GM19395 (cell line): ENCODE results near the gene CAMTA1.

Source experiments
- ATAC-seq: cut with Tn5 transposase; IDR thresholded peaks from one replicate; pipeline ENCODE4 v1.9.1; 2021; ENCODE audit warnings: mild to moderate bottlenecking, moderate library complexity; ENCODE audit not compliant: unreplicated experiment

CAMTA1 gene

GRCh38 chr1:7348073-7348472 is 562.8 kb downstream of the CAMTA1 start:
- no peak for ATAC-seq

DNA sequence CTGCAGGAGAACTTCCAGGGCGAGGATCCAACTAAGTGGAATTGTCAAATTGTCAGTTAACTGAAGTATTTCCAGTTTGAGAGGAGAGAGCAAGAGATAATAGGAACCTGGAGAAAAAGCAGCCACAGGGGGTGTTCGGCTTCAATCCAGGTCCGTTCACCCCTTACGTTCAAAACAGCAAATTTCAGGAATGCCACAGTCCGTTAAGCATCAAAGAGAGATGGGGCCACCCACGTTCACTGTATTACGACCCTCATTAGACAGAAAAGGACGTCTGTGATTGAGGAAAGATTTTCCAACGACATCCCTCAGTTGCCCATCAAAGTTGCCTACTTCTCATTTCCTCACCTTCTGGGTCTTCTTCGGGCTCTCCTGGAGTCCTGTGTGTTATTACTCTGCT is 563.3 kb downstream of the CAMTA1 start:
- no peak for ATAC-seq

- no peak for ATAC-seq
Observed at GRCh38 chr1:7350804-7351203, 565.5 kb downstream of the CAMTA1 start.

- no peak for ATAC-seq
Observed at GRCh38 chr1:7351649-7352048, 566.4 kb downstream of the CAMTA1 start.

GRCh38 chr1:7352364-7352763 is 567.1 kb downstream of the CAMTA1 start:
- ATAC-seq: no peak

DNA sequence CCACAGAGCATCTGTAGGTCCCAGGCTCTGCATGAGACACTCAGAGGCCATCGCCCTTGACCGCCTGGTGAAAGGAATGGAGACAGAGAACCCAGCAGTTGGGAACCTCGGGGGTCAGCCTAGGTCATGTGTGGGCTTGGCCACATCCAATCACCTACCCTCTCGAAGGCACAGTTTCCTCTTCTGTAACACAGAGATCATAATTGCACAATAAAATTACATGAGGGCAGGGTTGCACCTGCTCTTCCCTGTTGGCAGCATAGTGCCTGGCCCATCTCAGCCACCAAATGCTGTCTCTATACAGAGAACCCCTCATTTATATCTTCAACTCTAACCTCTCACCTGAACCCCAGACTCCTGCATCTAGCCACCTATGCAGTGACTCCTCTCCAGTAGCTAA is 567.7 kb downstream of the CAMTA1 start:
- no peak for ATAC-seq

GRCh38 chr1:7355646-7356045 is 570.4 kb downstream of the CAMTA1 start:
- ATAC-seq: no peak

- no peak for ATAC-seq
Observed at GRCh38 chr1:7356079-7356478, 570.8 kb downstream of the CAMTA1 start.

- no peak for ATAC-seq
Observed at GRCh38 chr1:7358425-7358824, 573.2 kb downstream of the CAMTA1 start.

DNA sequence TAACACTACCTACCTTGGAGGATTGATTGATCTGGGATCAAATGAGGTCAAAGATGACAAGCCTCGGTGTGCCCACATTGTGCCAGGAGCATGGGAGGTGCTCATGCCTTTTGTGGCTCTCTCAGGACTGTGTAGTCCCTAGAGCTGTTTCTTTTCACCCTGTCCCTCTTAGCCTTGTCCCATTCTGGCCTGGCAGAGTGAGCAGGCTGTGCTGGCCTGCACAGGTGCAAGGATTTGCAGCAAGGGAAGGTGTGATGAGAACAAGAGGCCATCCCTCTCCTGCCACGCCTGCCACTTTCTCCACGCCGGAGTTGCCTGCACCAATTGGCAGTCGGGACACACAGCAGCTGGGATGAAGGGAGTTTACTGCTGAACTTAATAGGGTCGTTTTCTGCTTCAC is 575.3 kb downstream of the CAMTA1 start:
- no peak for ATAC-seq

DNA sequence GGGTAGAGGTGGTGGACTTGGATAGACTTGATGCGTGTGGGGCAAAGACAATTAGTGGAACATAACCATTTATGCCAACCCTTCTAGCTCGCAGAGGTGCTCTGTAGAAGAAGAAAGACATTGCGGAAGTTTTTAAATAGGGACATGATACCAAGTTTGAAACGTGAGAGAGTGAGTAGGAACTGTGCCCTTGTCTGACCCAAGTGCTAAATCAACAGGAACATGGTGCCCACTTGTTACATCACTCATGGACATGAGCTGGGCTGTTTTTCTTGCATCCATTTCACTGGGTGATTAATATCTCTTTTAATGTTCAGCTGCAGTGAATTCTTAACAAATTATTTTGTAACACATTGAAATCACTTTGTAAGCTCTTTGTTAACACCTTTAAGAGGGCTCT is 577.7 kb downstream of the CAMTA1 start:
- ATAC-seq: no peak

DNA sequence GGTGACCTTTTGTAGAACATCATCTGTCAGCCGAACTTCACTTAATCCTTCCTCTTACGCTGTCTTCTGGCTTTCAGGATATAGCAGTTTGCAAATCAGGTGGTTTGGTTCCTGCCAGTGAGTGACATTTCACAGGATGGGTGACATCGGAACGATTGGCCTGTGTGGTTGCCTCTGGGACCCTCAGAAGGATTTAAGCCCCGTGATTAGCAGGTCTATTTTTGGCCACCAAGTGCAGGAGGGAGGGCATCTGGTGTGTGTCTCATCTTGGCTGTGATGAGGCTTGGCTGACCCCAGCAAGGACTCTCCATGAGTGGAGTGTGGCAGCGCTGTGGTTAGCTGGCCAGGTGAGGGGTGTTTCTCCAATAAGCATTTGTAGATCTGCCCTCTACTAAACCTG is 578.2 kb downstream of the CAMTA1 start:
- no peak for ATAC-seq

GRCh38 chr1:7365706-7366105 is 580.5 kb downstream of the CAMTA1 start:
- no peak for ATAC-seq

DNA sequence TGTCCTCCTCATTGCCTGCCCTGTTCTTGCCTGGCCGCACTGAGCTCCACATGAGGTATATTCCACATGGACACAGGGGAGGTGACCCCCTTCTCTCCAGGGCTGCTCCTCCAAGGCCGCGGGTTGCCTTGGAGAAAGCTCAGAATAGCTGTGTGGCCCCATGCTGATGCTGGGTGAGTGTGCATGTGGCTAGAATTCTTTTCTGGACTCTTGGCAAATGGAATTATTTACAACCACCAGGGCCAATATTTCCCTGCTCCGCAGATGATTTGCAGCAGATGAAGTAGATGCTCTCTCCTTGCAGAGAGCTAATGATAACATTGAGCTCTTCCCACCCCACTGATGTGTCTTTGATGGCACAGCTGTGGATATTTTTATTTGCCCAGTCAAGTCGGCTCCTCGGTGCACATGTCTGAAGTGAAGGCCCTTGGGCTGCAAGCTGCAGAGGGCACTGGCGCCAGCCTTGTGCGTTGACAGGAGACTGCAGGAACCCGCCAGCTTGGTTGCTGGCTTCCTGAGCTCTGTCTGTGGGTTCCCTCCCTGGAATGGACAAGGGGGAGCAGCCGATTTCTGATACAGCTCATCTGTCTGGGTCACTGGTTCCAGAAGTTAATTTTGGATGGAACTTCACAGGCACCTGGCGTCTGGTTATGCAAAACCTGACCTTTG is 581.2 kb downstream of the CAMTA1 start:
- no peak for ATAC-seq

- no peak for ATAC-seq
Observed at GRCh38 chr1:7366955-7367665, 581.9 kb downstream of the CAMTA1 start.

- no peak for ATAC-seq
Observed at GRCh38 chr1:7369866-7370265, 584.6 kb downstream of the CAMTA1 start.

- ATAC-seq: no peak
Observed at GRCh38 chr1:7371926-7372325, 586.7 kb downstream of the CAMTA1 start.

DNA sequence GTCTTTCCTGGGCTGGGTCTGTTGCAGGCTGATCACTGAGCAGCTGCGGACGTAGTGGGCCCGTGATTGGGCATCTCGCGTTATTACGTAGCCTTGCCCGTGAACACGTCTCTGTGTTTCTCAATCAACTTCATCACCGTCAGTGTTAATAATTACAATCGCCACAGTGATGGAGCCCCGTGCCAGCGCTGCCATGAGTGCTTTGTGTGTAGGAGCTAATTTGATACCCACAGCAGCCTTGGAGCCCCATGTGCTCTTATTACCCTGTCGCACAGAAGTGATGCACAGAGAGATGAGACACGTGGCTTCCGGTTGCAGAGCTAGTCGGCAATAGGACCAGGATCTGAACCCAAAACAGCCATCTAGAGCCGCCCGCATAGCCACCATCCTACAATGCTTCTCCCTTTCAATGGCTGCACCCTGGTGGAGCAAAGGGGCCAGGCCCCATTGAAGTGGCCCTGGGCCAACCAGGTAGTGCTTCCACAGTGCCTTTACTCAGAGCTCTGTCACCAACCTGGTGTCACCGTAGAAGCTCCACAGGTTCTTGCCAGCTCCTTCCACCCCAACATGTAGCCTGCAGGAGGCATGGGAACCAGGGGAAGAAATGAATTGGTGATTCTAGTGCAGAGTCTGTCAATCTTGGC is 587.3 kb downstream of the CAMTA1 start:
- ATAC-seq: no peak

DNA sequence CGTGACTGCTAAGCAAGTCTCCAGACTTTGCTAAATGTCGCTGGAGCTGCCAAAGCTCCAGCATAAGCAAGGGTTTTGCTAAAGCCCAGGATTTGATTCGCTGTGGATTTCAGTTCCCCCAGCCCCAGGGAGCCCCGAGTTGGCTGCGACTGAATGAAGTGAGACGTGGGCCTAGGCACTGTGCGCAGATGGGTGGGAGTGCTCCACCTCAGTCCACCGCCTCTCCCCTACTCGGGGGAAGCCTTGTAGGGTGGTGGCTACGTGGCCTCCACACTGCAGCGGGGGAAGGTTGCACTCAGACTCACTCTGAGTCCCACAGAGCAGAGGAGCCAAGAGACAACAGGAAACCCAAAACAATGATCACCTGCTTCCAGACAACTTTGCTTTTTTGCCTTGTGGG is 588.0 kb downstream of the CAMTA1 start:
- ATAC-seq: no peak

GRCh38 chr1:7373876-7374562 is 588.8 kb downstream of the CAMTA1 start:
- ATAC-seq: no peak

DNA sequence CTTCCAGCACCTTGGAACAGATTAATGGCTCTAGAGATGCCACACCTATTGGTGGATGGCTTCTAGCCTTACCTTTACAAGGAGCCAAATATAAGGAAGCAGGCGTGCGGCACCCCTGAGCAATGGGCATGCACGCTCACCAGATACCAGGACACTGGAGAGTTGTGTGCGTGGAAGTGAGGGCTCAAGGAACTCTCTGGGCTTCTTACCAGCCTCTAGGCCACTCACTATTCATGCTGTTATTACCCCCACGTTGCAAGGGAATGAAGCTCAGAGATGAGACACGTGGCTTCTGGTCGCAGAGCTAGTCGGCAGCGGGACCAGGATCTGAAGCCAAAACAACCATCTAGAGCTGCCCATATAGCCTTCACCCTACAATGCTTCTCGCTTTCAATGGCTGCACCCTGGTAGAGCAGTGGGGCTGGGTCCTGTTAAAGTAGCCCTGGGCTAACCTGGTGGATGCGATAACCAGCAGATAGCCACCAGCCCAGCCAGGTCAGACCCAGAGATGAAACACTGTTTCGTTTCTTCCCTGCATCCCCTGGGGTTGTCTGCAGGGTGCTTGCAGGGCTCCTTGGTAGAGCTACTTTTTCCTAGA is 589.4 kb downstream of the CAMTA1 start:
- no peak for ATAC-seq
